Measurements from ENCODE around the gene OSBP2.
A peak's percentile ranks its signal among the peaks of the same experiment; 100 is the strongest.

OSBP2 gene

GRCh38 chr22:30883586-30884145, 189.0 kb downstream of the OSBP2 start:
- DNase-seq, result no peak

GRCh38 chr22:30884211-30885000, 189.7 kb downstream of the OSBP2 start:
- no peak for DNase-seq

- DNase-seq, result no peak
Observed at GRCh38 chr22:30885001-30885366, 190.3 kb downstream of the OSBP2 start.

GRCh38 chr22:30885591-30885990, 190.9 kb downstream of the OSBP2 start:
- DNase-seq, result no peak

- no peak for DNase-seq
Observed at GRCh38 chr22:30887453-30887852, 192.8 kb downstream of the OSBP2 start.

GRCh38 chr22:30887861-30888260, 193.2 kb downstream of the OSBP2 start:
- no peak for DNase-seq

- DNase-seq, result no peak
Observed at GRCh38 chr22:30889268-30889995, 194.8 kb downstream of the OSBP2 start.

GRCh38 chr22:30889996-30890480, 195.4 kb downstream of the OSBP2 start:
- no peak for DNase-seq

- DNase-seq, result peak in 1 of 2 experiments; percentile 2
Observed at GRCh38 chr22:30890686-30891442, 196.2 kb downstream of the OSBP2 start.

- no peak for DNase-seq
Observed at GRCh38 chr22:30891443-30891755, 196.7 kb downstream of the OSBP2 start.

- no peak for DNase-seq
Observed at GRCh38 chr22:30891781-30892180, 197.1 kb downstream of the OSBP2 start.

GRCh38 chr22:30892286-30892685, 197.6 kb downstream of the OSBP2 start:
- DNase-seq, result no peak

GRCh38 chr22:30892731-30893221, 198.1 kb downstream of the OSBP2 start:
- no peak for DNase-seq

- DNase-seq, result no peak
Observed at GRCh38 chr22:30893434-30894370, 199.0 kb downstream of the OSBP2 start.

GRCh38 chr22:30894371-30894740, 199.7 kb downstream of the OSBP2 start:
- no peak for DNase-seq

- DNase-seq, result no peak
Observed at GRCh38 chr22:30902496-30903357, 208.1 kb downstream of the OSBP2 start.

- DNase-seq, result no peak
Observed at GRCh38 chr22:30903876-30904460, 209.3 kb downstream of the OSBP2 start.

GRCh38 chr22:30905696-30906341, 211.1 kb downstream of the OSBP2 start:
- DNase-seq, result no peak

- no peak for DNase-seq
Observed at GRCh38 chr22:30906411-30906810, 211.7 kb downstream of the OSBP2 start.

GRCh38 chr22:30906946-30907345, 212.3 kb downstream of the OSBP2 start:
- DNase-seq, result no peak

All from Kasumi-1 (cell line).